ENCODE measurements around the gene ATOH1. TPM values are rescaled to one million over a fixed set of nuclear protein-coding genes. Genes with fewer than 3 reads are reported as not detected.

Gene ATOH1
- total RNA-seq, 1 experiment from 2014 or later: 0.61 TPM

DNA sequence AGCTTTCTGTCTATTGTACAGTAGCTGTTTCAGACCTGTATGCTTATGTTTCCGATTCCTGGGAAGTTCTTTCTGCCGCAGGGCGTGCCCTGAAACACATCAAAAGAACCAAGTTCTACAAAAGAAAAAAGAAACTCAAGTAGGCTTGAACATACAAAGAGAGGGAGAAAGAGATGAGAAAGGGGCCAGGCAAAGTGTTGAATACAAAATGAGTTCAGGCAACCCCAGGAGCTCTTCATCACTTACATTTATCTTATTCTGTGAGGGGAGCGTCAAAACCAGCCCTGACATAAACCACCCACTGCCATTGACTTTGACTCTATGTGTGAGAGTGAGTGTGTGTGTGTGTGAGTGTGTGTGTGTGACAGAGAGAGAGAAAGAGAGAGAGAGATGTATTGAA, 26.5 kb upstream of the ATOH1 start (continued):
- TF ChIP-seq ZNF671 (CRISPR knock-in tag; IDR thresholded peaks at IDR 0.05) (no peak), FOXP1 (CRISPR knock-in tag; IDR thresholded peaks at IDR 0.05; ENCODE audit: borderline replicate concordance) (no peak), PRRX2 (CRISPR knock-in tag; IDR thresholded peaks at IDR 0.05) (no peak)

DNA sequence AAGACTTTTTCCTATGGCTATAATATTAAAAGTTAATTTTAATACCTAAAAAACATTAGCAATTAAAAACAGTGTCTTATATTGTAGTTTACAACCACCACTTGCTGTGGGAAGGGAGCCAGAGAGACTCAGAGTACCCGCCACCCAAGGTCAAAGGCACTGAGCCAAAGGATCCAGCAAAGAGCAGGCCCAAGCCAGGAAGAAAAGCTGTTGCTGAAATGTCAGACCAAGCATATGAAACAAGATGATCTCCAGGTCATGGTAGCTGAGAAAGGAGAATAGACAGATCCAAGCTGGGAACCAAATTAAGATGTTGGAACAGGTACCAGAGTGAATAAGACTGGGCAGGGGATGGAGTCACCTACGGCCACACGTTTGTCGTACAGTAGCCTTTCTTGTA, 18.8 kb upstream of the ATOH1 start:
- Mint-ChIP-seq H3K4me3 (no peak overlapping the region), H3K27ac (no peak overlapping the region), H3K36me3 (no peaks in the 10 kb centered on the region), H3K4me1 (peaks cover 10% of the 10 kb centered on the region), H3K9me3 (no peaks in the 10 kb centered on the region), H3K27me3 (ENCODE audit: low read depth) (peaks cover 4% of the 10 kb centered on the region; the same call in 1 of the 2 replicates)
- POLR2A ChIA-PET: no interaction called here
- DNase-seq (ENCODE audit: low spot score) (no peak), ATAC-seq (no peak)
- TF ChIP-seq, protein P1, sequence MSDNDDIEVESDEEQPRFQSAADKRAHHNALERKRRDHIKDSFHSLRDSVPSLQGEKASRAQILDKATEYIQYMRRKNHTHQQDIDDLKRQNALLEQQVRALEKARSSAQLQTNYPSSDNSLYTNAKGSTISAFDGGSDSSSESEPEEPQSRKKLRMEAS (CRISPR knock-in tag; IDR thresholded peaks at IDR 0.05): no peak
- TF ChIP-seq, protein P2, sequence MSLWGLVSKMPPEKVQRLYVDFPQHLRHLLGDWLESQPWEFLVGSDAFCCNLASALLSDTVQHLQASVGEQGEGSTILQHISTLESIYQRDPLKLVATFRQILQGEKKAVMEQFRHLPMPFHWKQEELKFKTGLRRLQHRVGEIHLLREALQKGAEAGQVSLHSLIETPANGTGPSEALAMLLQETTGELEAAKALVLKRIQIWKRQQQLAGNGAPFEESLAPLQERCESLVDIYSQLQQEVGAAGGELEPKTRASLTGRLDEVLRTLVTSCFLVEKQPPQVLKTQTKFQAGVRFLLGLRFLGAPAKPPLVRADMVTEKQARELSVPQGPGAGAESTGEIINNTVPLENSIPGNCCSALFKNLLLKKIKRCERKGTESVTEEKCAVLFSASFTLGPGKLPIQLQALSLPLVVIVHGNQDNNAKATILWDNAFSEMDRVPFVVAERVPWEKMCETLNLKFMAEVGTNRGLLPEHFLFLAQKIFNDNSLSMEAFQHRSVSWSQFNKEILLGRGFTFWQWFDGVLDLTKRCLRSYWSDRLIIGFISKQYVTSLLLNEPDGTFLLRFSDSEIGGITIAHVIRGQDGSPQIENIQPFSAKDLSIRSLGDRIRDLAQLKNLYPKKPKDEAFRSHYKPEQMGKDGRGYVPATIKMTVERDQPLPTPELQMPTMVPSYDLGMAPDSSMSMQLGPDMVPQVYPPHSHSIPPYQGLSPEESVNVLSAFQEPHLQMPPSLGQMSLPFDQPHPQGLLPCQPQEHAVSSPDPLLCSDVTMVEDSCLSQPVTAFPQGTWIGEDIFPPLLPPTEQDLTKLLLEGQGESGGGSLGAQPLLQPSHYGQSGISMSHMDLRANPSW (CRISPR knock-in tag; conservative IDR thresholded peaks at IDR 0.05; ENCODE audit: low read depth): no peak
- TF ChIP-seq SP1 (CRISPR knock-in tag; conservative IDR thresholded peaks at IDR 0.05): no peak
- TF ChIP-seq, protein P3, sequence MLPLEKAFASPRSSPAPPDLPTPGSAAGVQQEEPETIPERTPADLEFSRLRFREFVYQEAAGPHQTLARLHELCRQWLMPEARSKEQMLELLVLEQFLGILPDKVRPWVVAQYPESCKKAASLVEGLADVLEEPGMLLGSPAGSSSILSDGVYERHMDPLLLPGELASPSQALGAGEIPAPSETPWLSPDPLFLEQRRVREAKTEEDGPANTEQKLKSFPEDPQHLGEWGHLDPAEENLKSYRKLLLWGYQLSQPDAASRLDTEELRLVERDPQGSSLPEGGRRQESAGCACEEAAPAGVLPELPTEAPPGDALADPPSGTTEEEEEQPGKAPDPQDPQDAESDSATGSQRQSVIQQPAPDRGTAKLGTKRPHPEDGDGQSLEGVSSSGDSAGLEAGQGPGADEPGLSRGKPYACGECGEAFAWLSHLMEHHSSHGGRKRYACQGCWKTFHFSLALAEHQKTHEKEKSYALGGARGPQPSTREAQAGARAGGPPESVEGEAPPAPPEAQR (CRISPR knock-in tag; IDR thresholded peaks at IDR 0.05): no peak
- TF ChIP-seq, protein P4, sequence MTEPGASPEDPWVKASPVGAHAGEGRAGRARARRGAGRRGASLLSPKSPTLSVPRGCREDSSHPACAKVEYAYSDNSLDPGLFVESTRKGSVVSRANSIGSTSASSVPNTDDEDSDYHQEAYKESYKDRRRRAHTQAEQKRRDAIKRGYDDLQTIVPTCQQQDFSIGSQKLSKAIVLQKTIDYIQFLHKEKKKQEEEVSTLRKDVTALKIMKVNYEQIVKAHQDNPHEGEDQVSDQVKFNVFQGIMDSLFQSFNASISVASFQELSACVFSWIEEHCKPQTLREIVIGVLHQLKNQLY (CRISPR knock-in tag; IDR thresholded peaks at IDR 0.05): no peak
- no peak for TF ChIP-seq CBFB (CRISPR knock-in tag; IDR thresholded peaks at IDR 0.05; ENCODE audit: low read depth)
- TF ChIP-seq, protein P5, sequence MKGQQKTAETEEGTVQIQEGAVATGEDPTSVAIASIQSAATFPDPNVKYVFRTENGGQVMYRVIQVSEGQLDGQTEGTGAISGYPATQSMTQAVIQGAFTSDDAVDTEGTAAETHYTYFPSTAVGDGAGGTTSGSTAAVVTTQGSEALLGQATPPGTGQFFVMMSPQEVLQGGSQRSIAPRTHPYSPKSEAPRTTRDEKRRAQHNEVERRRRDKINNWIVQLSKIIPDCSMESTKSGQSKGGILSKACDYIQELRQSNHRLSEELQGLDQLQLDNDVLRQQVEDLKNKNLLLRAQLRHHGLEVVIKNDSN (CRISPR knock-in tag; IDR thresholded peaks at IDR 0.05): no peak
- TF ChIP-seq ATF1 (CRISPR knock-in tag; IDR thresholded peaks at IDR 0.05): no peak
- no peak for TF ChIP-seq SMAD4 (CRISPR knock-in tag; IDR thresholded peaks at IDR 0.05)
- no peak for TF ChIP-seq NFE2L1 (CRISPR knock-in tag; IDR thresholded peaks at IDR 0.05)
- no peak for TF ChIP-seq FOXP1 (CRISPR knock-in tag; IDR thresholded peaks at IDR 0.05; ENCODE audit: borderline replicate concordance)
- TF ChIP-seq, protein P6, sequence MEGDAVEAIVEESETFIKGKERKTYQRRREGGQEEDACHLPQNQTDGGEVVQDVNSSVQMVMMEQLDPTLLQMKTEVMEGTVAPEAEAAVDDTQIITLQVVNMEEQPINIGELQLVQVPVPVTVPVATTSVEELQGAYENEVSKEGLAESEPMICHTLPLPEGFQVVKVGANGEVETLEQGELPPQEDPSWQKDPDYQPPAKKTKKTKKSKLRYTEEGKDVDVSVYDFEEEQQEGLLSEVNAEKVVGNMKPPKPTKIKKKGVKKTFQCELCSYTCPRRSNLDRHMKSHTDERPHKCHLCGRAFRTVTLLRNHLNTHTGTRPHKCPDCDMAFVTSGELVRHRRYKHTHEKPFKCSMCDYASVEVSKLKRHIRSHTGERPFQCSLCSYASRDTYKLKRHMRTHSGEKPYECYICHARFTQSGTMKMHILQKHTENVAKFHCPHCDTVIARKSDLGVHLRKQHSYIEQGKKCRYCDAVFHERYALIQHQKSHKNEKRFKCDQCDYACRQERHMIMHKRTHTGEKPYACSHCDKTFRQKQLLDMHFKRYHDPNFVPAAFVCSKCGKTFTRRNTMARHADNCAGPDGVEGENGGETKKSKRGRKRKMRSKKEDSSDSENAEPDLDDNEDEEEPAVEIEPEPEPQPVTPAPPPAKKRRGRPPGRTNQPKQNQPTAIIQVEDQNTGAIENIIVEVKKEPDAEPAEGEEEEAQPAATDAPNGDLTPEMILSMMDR (IDR thresholded peaks at IDR 0.05): no peak
- no peak for TF ChIP-seq KAT7 (CRISPR knock-in tag; IDR thresholded peaks at IDR 0.05; ENCODE audit: borderline replicate concordance)
- TF ChIP-seq FOXK1 (CRISPR knock-in tag; IDR thresholded peaks at IDR 0.05): no peak
- TF ChIP-seq OVOL2 (CRISPR knock-in tag; IDR thresholded peaks at IDR 0.05; ENCODE audit: borderline replicate concordance): no peak
- no peak for TF ChIP-seq JUN (CRISPR knock-in tag; IDR thresholded peaks at IDR 0.05)
- TF ChIP-seq NFYB (CRISPR knock-in tag; conservative IDR thresholded peaks at IDR 0.05; ENCODE audit: low read depth): no peak
- no peak for TF ChIP-seq ZNF423 (CRISPR knock-in tag; IDR thresholded peaks at IDR 0.05)
- no peak for TF ChIP-seq ESRRA (CRISPR knock-in tag; IDR thresholded peaks at IDR 0.05; ENCODE audit: borderline replicate concordance)
- no peak for TF ChIP-seq ELF4 (CRISPR knock-in tag; IDR thresholded peaks at IDR 0.05; ENCODE audit: low read depth)
- CTCF ChIA-PET: no interaction called here
